ENCODE results near the gene TDP2. TPM values are rescaled to one million over a fixed set of nuclear protein-coding genes. Genes with fewer than 3 reads are reported as not detected.
A peak's percentile ranks its signal among the peaks of the same experiment; 100 is the strongest.

TDP2 gene
- total and polyA plus RNA-seq, 9 of the 15 experiments (the other 6 are each of a cell fraction or from before 2014, with no cell fraction given), result 27.7 to 60.1 (median 31.8) TPM

- TF ChIP-seq ZNF592 (IDR thresholded peaks at IDR 0.05), result 0 out of 2 replicates have a peak, but pooled peaks have one; percentile 19
- no peak for TF ChIP-seq NFXL1 (CRISPR knock-in tag; IDR thresholded peaks at IDR 0.05)
- TF ChIP-seq MAFG (tag; conservative IDR thresholded peaks at IDR 0.05), result no peak
- no peak for TF ChIP-seq ZNF277 (CRISPR knock-in tag; IDR thresholded peaks at IDR 0.05; ENCODE audit: borderline replicate concordance)
- TF ChIP-seq BRD9 (IDR thresholded peaks at IDR 0.05; ENCODE audit: low read depth, partially characterized antibody), result peak; percentile 85
- no peak for TF ChIP-seq SNAPC5 (CRISPR knock-in tag; IDR thresholded peaks at IDR 0.05)
- no peak for TF ChIP-seq MAZ (CRISPR knock-in tag; conservative IDR thresholded peaks at IDR 0.05 in 1 of 2, IDR thresholded peaks at IDR 0.05 in 1 of 2)
- no peak for TF ChIP-seq SMC3 (conservative IDR thresholded peaks at IDR 0.05; ENCODE audit: insufficient read depth, low read depth, low read length)
- TF ChIP-seq BACH1 (tag; IDR thresholded peaks at IDR 0.05), result peak; percentile 56; the same call in 1 of the 2 replicates
- no peak for TF ChIP-seq SMARCB1 (IDR thresholded peaks at IDR 0.05; ENCODE audit: insufficient read length, low read depth)
- TF ChIP-seq GATAD2A (IDR thresholded peaks at IDR 0.05), result no peak
- no peak for TF ChIP-seq TEAD4 (IDR thresholded peaks at IDR 0.05; ENCODE audit: low read length)
- no peak for TF ChIP-seq TEAD4 (CRISPR knock-in tag; IDR thresholded peaks at IDR 0.05; ENCODE audit: borderline replicate concordance)
- no peak for TF ChIP-seq TCF7L2 (IDR thresholded peaks at IDR 0.05; ENCODE audit: low read depth, low read length)
- no peak for TF ChIP-seq FUS (optimal IDR thresholded peaks at IDR 0.05; ENCODE audit: low read depth, low read length)
- peak in 1 of 2 experiments; percentile 60 for TF ChIP-seq AFF1 (IDR thresholded peaks at IDR 0.05; ENCODE audit: low read depth in 1 of 2, partially characterized antibody in 2 of 2)
- TF ChIP-seq PTRF (tag; IDR thresholded peaks at IDR 0.05), result no peak
- TF ChIP-seq CEBPB (tag; IDR thresholded peaks at IDR 0.05), result peak; percentile 6; the same call in 1 of the 2 replicates
- TF ChIP-seq DMBX1 (CRISPR knock-in tag; IDR thresholded peaks at IDR 0.05; ENCODE audit: borderline replicate concordance), result no peak
- no peak for TF ChIP-seq HMGN3 (IDR thresholded peaks at IDR 0.05; ENCODE audit: borderline replicate concordance, extremely low read depth, insufficient read length, low read depth, low read length)
These were observed 692 bp upstream of the TDP2 start (continued) for GRCh38 chr6:24667378-24667803.
